NCI-H2227 (cell line): ENCODE measurements around the gene IL18.
"Not testable (repeated sequence)": the region's sequence is repeated elsewhere in the genome, so short reads cannot be mapped to it uniquely, and the experiment has no call there.

ENCODE experiments used
- DNase-seq: peaks from one replicate; lab custom pipeline; 2025; ENCODE audit not compliant: unreplicated experiment; lab: John Stamatoyannopoulos, UW

Gene IL18

DNA sequence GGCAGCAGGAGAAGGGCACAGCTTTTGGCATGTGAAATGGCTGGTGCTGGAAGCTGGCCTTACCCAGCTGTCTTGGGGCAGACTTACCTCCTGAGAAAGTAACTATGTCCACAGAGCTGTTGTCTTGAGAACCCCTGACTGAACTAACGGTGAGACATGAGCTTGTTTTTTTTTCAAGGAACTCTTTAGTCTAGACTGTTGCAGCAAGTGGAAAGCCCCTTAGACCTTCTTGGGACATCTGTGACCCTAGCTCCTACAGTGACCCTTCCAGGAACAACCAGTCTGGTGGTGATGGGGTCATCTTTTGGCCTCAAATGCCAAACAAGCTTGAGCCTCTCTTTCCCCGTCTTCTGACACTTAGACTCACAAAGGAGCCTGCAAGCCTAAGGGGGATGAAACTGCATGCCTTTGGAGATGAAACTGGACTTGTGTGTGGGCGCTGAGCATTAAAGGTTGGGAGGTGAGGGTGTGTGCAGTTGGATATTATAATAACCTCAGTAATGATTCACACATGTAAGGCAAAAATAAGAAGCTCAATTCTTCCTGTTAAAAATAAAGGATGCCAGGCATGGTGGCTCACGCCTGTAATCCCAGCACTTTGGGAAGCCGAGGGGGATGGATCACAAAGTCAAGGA is 41.8 kb downstream of the IL18 start:
- no peak for DNase-seq

DNA sequence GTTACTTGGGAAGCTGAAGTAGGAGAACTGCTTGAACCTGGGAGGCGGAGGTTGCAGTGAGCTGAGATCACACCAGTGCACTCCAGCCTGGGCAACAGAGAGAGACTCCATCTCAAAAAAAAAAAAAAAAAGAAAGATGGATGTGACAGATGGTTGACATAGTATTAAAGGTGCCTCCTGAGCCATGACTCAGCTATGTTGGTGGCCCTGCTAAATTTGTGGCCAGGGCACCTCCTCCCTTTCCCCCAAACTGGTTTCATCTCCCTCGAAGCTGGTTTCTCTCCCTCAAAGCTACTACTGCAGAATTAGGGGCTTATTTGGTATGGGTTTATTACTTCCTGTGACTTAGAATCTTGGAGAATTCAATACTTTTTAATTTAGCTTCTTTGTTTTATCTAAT is 45.7 kb downstream of the IL18 start:
- no peak for DNase-seq

DNA sequence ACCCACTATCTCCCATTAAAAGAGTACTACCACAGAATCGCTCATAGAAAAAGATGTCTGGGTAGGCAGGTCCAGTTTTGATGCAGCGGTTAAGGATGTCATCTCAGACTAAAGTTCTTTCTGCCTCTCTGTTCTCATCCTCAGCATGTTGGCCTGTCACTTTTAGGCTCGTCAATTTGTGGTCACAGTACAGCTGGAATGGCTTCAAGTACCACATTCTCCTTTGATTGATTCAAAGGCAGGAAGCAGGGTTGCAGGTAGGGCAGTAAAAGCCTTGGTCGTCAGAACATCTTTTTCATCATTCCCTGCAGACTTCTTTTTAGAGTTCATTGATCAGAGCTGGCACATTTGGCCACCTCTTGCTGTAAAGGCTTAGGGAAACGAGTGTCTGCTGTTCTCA is 48.5 kb downstream of the IL18 start:
- DNase-seq, result no peak

DNA sequence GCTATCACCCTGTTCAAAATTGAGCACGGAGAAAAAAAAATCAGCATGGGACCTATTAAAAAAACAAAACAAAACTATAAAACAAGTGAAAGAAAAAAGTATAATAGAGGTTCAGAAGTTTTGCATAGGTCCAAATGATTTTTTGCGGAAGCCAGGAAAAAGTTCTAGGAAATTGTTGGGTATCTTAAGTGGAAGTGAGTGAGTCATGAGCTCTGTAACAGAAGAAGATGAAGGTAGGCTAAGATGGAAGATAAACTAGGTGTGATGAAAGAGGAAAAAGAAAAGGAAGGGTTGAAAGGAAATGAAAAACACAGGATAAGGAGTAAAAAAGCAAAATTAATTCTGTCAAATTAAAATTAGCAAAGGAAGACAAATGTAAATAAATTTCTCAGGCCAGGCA is 49.4 kb downstream of the IL18 start:
- DNase-seq, result no peak

DNA sequence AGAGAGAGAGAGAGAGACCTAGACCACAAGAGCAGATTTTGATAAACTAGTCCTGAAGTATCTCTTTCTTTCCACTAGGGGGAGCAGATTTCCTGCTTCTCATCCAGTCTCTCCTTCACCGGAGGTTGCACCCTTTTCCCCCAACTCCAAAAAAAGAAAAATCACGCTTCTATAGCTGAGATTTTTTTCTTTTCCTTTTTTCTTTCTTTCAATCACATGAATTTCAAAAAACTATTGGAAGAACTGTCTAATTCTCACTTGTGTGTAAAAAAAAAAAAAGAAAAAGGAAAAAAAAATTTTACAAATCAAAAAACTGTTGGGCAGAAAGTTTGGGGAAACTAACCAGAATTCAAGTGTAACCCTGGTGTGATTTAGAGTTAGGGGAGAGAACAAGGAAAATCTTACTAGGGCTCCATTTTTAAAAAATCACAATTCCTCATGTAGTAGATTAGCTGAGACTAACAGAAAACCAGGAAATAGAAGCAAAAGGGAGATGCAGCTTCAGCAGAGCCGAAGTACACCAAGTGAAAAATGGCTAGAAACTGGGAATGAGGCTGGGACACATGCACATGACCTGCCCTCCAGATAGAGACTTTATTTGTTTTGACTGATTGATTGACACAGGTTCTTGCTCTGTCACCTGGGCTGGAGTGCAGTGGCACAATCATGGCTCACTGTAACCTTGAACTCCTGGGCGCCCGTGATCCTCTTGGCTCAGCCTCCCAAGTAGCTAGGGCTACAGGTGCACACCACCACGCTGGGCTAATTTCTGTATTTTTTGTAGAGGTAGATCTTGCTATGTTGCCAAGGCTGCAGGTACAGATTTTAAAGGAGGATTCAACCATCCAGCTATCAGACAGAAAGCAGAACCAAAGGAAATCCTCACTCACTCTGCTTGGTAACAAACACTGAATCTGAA is 50.1 kb downstream of the IL18 start:
- peak; percentile 47 for DNase-seq

DNA sequence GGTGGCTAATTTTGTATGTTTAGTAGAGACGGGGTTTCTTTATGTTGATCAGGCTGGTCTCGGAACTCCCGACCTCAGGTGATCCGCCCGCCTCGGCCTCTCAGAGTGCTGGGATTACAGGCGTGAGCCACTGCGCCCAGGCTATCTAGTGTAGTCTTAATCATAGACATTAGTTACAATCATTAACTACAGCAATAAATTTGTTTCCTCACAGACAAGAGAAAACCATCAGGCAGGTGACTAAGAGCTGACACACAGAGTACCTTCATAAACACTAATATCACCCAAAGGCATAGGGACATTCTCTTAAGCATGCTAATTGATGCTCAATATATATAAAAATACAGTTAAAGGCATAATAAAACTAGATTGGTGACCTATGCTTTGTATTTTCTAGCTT is 57.8 kb downstream of the IL18 start:
- peak; percentile 6 for DNase-seq

DNA sequence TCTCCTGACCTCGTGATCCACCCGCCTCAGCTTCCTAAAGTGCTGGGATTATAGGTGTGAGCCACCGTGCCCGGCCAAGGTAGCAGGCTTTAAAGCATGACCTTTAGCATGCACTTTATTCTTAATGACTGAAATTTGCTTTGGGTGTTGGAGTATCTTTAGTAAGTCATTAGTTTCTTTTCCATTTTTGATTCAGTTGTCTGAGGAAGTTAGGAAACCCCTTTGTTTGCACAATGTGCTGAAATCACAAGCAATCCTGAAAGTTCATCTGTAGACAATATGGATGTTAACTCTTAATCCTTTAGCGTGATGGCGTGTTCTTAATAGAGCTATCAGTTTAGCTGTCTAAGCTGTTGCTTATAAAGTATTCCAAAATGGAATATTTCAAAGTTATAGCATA is 60.4 kb downstream of the IL18 start:
- DNase-seq, result no peak

DNA sequence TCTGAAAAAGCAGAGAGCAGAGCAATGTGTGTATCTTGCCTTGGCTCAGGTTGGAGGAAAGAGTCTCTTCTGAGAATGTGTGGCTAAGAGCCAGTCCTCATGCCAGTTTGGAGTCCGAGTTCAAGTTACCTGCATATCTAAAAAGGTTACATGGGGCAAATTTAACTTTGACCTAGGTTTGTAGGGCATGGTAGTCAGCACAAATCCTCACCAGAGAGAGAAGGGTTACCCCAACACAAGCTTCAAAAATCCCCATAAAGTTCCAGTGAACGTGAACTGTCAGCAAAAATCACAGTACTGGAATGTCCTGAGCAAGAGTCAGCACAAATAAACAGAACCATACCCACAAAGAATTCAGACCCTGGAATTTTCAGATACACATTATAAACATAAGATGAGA is 63.4 kb downstream of the IL18 start:
- DNase-seq, result no peak

DNA sequence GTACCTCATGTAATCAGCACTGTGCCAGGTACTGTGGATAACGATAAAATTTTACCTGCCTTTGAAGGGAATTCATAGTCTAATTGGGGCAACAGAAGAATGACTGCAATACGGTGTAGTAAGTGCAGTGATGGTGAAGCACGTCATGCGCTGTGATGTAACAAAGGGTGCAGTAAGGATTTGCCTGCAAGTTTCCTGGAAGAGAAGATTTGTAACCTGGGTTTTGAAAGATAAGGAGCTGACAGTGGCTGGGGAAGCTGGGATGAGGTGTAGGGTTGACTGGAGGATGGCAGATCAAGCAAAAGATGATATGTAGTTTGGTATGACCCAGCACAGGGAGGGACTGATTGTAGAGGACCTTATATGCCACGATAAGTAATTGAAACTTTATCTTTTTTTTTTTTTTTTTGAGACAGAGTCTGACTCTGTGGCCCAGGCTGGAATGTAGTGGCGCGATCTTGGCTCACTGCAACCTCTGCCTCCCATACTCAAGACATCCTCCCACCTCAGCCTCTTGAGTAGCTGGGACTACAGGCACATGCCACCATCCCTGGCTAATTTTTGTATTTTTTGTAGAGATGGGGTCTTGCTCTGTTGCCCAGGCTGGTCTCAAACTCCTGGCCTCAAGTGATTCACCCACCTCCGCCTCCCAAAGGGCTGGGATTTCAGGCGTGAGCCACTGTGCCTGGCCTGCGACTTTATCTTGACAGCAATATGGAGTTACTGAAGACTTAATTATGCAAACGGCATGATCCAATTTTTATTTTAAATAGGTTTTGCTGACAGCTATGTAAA is 66.0 kb downstream of the IL18 start:
- no peak for DNase-seq

DNA sequence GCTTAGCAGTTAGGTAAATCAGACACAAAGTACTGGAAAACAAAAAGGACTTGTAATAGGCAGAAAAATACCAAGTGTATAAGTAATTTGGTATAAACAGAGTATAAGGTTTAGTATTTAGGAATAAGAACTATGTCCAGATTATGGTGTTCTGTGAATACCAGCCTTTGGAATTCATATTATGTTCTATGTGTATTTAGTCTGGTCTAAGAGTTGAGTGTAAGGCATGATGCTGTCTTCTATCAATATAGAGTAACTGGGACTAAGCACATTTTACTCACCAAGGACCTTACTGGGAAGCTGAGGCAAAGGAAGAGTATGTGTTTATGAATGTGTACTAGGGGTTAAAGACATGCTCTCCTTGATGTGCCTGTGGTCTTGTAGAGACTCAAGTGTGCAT is 67.7 kb downstream of the IL18 start:
- DNase-seq, result no peak

DNA sequence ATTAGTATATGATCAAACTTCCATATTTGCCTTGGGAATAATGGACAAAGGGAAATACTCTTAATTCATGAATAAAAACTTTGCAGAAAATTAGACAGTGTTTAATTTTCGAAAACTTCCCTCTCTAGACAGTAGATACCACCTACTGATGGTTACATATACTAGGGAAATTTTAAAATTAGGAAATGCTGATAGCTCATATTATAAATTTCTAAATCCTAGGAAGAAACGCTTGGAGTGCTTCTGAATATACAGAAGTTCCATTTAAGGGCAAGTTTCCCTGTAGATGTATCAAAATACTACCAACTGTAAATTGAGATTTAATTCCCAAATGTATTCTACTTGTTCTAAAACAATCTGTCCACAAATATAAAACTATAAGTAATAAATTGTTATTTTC is 68.6 kb downstream of the IL18 start:
- not testable (repeated sequence) for DNase-seq
